HEK293 (cell line): ENCODE measurements around the gene SPIRE1.

Experiments used
- SP3 ChIP-seq: fragments of 450-650 bp; formaldehyde crosslinking; IDR thresholded peaks from 2 replicates; pipeline ENCODE4 v1.5.1; 2016; ENCODE audit warnings: missing biosample characterization, missing genetic modification characterization
- ZNF114 ChIP-seq: fragments of 450-650 bp; formaldehyde crosslinking; IDR thresholded peaks from 2 replicates; pipeline ENCODE4 v1.5.0; 2017; ENCODE audit warnings: missing biosample characterization, missing genetic modification characterization
- TF ChIP-seq, protein P1 (sequence below): fragments of 450-650 bp; formaldehyde crosslinking; IDR thresholded peaks from 2 replicates; pipeline ENCODE4 v1.5.1; 2016; ENCODE audit warnings: missing biosample characterization, missing genetic modification characterization, low read depth

DNA sequence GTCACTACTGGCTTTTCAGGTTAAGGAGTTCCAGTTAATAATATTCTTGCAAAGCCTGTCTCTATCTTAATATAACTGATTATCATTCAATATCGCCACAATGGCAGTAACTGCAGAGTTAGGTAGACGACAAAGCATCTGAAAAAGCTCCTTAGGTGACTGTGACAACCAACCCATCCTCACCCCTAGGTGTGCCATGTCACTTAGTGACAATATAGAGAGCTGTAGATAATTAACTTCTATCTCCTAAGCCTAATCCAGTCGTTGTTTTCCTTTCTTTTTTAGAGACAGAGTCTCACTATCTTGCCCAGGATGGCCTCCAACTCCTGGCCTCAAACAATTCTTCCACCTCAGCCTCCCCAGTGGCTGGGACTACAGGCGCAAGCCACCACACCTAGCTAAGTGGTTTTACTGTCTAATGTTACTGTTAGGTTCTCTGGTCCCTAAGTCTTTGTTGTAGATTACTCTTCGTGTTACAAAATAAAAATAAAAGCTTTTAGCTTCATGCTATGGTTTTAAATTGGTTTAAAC lies 65.2 kb downstream of the SPIRE1 start:
- TF ChIP-seq, protein P1, sequence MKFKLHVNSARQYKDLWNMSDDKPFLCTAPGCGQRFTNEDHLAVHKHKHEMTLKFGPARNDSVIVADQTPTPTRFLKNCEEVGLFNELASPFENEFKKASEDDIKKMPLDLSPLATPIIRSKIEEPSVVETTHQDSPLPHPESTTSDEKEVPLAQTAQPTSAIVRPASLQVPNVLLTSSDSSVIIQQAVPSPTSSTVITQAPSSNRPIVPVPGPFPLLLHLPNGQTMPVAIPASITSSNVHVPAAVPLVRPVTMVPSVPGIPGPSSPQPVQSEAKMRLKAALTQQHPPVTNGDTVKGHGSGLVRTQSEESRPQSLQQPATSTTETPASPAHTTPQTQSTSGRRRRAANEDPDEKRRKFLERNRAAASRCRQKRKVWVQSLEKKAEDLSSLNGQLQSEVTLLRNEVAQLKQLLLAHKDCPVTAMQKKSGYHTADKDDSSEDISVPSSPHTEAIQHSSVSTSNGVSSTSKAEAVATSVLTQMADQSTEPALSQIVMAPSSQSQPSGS (tag by site-specific recombination) = no peak
- TF ChIP-seq SP3 (no peak), ZNF114 (tag by site-specific recombination) (no peak)
